Measurements from ENCODE around the gene C3orf85.

The C3orf85 gene

DNA sequence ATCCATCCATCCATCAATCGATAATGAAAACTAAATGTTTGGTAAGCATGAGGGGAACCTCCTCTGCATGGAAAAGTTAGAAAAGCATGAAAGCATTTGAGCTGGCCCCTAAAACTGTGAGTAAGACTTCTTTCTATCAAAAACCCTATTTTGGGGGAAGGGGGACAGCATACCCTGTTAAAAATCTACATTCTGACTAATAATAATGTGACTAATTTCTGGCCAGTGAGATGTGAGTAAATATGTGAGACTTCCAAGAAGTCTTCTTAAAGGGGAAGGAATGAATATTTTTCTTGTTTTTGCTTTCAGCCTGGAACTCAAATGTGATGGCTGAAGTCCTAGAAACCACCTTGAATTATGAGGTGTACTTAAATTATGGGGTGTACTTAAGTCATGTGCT, 54.9 kb downstream of the C3orf85 start:
- Histone ChIP-seq H3K4me1 (ENCODE audit: control insufficient read depth, insufficient read depth, low read length) (peaks cover 8% of the 10 kb centered on the region), H3K27me3 (ENCODE audit: control insufficient read depth, insufficient read depth, low read length) (no peaks in the 10 kb centered on the region), H3K4me3 (ENCODE audit: low read depth, low read length) (no peak overlapping the region), H3K36me3 (ENCODE audit: control insufficient read depth, insufficient read depth, low read length) (no peaks in the 10 kb centered on the region), H3K9ac (ENCODE audit: low read depth, low read length) (no peak overlapping the region), H3K9me3 (ENCODE audit: control insufficient read depth, insufficient read depth, low read length) (no peaks in the 10 kb centered on the region)

DNA sequence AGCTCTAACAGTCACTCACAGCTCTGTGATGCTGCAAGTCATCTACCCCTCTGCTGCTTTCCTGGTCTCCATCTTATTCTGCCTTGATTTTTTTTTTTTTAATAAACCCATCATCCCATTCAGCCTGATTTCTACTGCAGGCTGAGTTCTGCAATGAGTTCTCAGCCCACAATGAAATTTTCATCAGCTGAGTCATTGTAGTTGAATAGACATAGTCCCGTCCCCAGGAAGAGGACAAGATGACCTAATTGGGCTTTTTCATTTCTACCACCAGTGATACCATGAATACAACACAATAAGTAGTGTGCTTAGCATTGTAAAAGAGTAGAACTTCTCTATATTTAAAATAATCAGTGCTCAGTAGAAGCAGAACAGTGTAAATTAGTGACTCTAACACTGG, 59.3 kb downstream of the C3orf85 start:
- no peaks in the 10 kb centered on the region for H3K27me3 ChIP-seq (ENCODE audit: control insufficient read depth, insufficient read depth, low read length)
- H3K4me1 ChIP-seq (ENCODE audit: control insufficient read depth, insufficient read depth, low read length), result peaks cover 3% of the 10 kb centered on the region
- H3K9me3 ChIP-seq (ENCODE audit: control insufficient read depth, insufficient read depth, low read length), result no peaks in the 10 kb centered on the region
- no peaks in the 10 kb centered on the region for H3K36me3 ChIP-seq (ENCODE audit: control insufficient read depth, insufficient read depth, low read length)
- H3K9ac ChIP-seq (ENCODE audit: low read depth, low read length), result no peak overlapping the region
- no peak overlapping the region for H3K4me3 ChIP-seq (ENCODE audit: low read depth, low read length)

Data from iPS-15b (cell line).